GM12872 (cell line): Measurements from ENCODE around the gene MYCBP2.

Experiments used
- TF ChIP-seq, protein P1 (sequence below): IDR thresholded peaks from 3 replicates; pipeline ENCODE4 v1.5.1; 2011; ENCODE audit warnings: low read depth, mild to moderate bottlenecking, low read length, moderate library complexity; ENCODE audit not compliant: insufficient read depth

Gene MYCBP2

DNA sequence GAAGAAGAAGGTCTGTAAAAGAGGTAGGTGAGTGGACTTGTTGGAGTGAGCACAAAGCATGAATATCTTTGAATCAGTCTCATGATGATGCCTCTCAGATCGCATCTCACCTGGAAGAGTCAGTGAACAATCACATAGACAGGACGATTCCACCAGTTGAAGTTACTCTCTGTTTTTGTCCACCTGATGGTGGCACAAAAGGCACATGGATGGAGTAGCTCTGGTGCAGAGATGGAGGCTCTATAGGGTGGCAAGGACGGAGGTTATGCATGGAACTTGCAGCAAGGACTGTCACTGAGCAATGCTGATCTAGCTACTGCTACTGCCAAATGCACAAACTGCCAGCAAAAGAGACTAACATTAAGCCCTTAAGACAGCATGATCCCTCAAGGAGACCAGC lies 10.3 kb upstream of the MYCBP2 start:
- TF ChIP-seq, protein P1, sequence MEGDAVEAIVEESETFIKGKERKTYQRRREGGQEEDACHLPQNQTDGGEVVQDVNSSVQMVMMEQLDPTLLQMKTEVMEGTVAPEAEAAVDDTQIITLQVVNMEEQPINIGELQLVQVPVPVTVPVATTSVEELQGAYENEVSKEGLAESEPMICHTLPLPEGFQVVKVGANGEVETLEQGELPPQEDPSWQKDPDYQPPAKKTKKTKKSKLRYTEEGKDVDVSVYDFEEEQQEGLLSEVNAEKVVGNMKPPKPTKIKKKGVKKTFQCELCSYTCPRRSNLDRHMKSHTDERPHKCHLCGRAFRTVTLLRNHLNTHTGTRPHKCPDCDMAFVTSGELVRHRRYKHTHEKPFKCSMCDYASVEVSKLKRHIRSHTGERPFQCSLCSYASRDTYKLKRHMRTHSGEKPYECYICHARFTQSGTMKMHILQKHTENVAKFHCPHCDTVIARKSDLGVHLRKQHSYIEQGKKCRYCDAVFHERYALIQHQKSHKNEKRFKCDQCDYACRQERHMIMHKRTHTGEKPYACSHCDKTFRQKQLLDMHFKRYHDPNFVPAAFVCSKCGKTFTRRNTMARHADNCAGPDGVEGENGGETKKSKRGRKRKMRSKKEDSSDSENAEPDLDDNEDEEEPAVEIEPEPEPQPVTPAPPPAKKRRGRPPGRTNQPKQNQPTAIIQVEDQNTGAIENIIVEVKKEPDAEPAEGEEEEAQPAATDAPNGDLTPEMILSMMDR: no peak

DNA sequence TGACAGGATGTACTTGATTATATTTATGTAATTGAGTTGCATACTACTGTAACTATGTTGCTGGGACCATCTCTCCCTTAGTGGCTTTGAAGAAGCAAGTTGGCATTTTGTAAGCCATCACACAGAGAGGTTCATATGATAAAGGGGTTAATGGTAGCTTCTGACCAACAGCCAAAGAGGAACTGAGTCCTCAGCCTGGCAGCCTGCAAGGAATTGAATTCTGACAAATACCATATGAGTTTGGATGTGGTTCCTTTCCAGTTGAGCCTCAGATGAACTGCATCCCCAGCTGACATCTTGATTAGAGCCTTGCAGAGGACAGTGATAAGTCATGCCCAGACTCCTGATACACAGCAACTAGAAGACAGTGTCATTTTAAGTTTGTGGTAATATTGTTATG lies 8.6 kb upstream of the MYCBP2 start:
- TF ChIP-seq, protein P1: no peak

DNA sequence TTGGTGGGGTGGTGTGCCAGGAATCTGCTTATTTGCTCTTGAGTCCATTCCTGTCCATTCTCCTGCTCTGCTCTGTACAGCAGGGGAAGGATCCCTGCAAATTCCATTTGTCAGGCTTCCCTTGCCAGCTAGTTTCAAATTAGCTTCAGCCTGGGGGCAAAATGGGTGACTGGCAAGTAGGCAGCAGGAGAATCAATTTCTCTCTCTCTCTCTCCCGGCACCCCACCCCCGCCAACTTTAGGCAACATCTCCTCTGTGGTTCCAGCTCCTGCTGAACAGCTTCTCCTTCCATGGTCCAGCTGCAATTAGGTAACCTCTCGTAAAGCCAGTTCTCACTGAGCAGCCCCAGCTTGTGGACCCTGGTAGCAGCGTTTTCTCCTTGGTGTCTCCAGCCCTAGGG lies 6.7 kb upstream of the MYCBP2 start:
- TF ChIP-seq, protein P1: no peak

DNA sequence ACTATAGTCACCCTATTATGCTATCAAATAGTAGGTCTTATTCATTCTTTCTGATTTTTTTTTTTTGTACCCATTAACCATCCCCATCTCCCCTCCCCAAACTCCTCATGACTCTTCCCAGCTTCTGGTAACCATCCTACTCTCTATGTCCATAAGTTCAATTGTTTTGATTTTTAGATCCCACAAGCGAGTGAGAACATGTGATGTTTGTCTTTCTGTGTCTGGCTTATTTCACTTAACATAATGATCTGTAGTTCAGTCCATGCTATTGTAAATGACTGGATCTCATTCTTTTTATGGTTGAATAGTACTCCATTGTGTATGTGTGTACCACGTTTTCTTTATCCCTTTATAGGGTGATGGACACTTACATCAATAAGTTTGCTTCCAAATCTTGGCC lies 4.5 kb upstream of the MYCBP2 start:
- TF ChIP-seq, protein P1: no peak

DNA sequence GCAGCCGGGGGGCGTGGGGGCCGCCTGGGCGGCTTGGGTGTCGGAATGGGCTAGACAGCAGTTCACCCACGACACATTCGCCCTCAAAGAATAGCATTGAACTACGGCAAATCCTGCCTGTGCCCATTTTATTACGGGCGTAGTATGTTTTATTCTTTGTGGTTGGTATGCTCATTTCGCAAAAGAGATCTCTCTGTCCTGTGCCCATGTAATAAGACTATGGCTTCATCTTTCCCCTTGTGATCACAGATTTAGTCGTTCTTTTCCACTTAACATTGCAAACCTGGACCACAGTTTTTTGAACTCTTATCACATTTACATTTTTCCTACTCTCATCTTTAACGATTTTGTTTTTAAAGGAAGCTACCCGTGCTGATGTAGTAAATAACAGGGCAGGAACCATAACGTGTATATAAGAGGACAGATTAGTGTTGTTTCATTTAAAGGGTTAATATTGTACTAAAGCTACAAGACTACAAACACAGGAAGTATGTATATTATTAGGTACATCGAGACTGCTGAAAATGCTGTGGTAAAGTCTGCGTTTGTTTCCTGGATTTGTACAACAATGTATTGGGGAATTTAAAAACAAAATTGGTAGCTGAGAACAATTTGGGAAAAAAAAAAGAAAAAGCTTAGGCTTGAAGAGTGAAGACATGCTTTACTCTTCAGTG lies 3.2 kb upstream of the MYCBP2 start:
- TF ChIP-seq, protein P1: no peak

DNA sequence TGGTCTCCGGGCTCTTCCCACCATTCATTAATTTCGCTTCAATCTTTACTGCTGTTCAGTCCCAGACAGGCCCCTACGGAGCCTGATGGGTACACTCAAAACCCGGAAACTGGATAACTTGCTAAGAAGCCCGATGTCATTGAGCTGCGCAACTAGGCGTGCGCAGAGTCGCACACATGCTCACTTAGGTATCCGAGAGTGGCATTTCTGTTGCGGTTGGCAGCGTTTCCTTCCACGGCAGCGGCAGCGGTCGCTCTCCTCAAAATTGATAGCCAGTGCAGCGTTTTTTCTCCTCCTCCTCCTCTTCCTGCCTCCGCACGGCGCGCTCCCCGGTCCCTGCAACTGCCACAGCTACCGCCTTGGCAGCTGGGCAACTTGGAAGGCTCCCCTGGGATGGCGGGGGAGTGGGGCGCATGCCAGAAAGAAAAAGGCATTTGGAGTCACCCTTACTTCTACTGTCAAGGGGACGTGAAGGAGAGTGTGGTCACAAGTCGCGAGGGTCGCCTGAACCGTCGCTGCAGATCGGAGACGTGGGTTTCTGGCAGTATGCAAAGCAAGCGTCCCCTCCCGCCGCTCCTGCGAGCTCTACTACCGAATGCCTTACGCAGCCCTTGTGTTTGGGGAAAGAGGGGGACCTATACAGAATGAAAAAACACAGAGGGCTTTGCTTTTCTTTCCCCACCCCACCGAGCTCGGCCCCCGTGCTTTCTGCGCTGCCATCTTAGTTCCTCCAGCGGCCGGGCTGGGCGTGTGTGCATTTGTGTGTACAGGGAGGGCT lies 2.4 kb upstream of the MYCBP2 start:
- TF ChIP-seq, protein P1: no peak

DNA sequence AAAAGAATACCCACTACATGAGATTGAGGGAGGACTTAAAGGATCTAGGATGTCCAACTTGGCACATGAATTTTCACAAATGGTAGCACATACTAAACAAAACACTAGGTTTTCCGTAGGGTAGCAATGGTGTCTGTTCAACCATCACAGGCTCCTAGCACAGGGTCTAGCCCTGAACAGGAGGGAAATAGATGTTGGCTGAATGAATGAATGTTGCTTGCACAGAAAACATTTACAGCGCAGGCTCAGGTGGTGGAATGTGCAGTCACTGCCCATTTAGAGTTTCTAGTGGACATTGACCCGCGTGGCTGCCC lies 1.9 kb upstream of the MYCBP2 start:
- TF ChIP-seq, protein P1: no peak
